ENCODE measurements around the gene TBKBP1. TPM values are rescaled to one million over a fixed set of nuclear protein-coding genes. Genes with fewer than 3 reads are reported as not detected.

The TBKBP1 gene
- total and polyA plus RNA-seq, 2 of the 4 experiments (the other 2 are of a cell fraction) = 3.4 to 8.5 TPM

DNA sequence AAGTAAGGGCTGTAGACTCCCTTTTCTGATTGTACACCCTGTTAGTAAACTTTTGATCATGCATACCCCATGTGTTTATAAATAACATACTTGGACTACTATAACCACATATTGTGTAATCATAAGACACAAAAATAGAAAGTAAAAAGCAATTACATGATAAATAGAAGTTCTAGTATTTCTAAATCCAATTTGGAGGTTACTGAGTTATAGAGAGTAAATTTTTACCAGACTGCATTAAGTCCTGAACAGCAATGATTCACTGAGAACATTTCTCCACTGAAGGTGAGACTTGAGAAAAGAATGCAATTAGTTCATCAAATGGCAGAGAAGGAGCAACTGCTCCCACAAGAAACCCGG, 7.7 kb upstream of the TBKBP1 start:
- intact Hi-C loops (cut with micrococcal nuclease) = no loop called here

More for the DNA sequence above, 7.7 kb upstream of the TBKBP1 start:
- Histone ChIP-seq H3K79me1 (ENCODE audit: low read depth in 1 of 2, low read length in 2 of 2) (peaks cover 13 to 41% of the 10 kb centered on the region in 2 experiments), H4K20me1 (ENCODE audit: insufficient read depth, low read length) (peaks cover 48% of the 10 kb centered on the region), H3K56ac (ENCODE audit: extremely low read depth, insufficient read depth, low read length) (no peak overlapping the region), H3K9ac (ENCODE audit: low read depth, low read length) (no peak overlapping the region), H4K5ac (ENCODE audit: low read depth, low read length) (no peak overlapping the region), H3K9me1 (ENCODE audit: insufficient read depth, low read length) (peaks cover 17% of the 10 kb centered on the region), H3K4me1 (ENCODE audit: control insufficient read depth, insufficient read depth, low read length) (peaks cover 20% of the 10 kb centered on the region), H3K4me2 (ENCODE audit: low read depth, low read length) (peak overlapping the region; percentile 20), H3K18ac (ENCODE audit: low read depth, low read length) (no peak overlapping the region), H4K91ac (ENCODE audit: insufficient read depth, low read depth, low read length) (no peak overlapping the region), H4K8ac (ENCODE audit: low read depth in 2 of 2, low read length in 2 of 2) (no peak overlapping the region), H2BK120ac (ENCODE audit: low read depth, low read length) (no peak overlapping the region), H3K4ac (ENCODE audit: low read depth, low read length) (no peak overlapping the region), H2AK9ac (replicated peaks; ENCODE audit: low read depth, low read length, poor library complexity) (no peak overlapping the region), H2BK5ac (ENCODE audit: low read depth, low read length, poor library complexity, severe bottlenecking) (peak overlapping the region; percentile 65), H2AFZ (replicated peaks; ENCODE audit: low read length, poor library complexity) (no peak overlapping the region), H2BK15ac (ENCODE audit: low read depth, low read length) (no peak overlapping the region), H2AK5ac (ENCODE audit: low read depth, low read length) (no peak overlapping the region), H3K27ac (ENCODE audit: insufficient read depth, low read length) (no peak overlapping the region; the same call in 1 of the 2 replicates), H3K4me3 (ENCODE audit: insufficient read depth, low read depth, low read length) (no peak overlapping the region), H3K36me3 (ENCODE audit: control insufficient read depth, insufficient read depth, low read length) (peaks cover 21% of the 10 kb centered on the region), H3K23ac (ENCODE audit: low read depth, low read length) (no peak overlapping the region), H3K27me3 (ENCODE audit: control insufficient read depth, insufficient read depth, low read length) (no peaks in the 10 kb centered on the region), H3K9me3 (ENCODE audit: control insufficient read depth, insufficient read depth, low read length) (no peaks in the 10 kb centered on the region), H2BK20ac (ENCODE audit: low read depth, low read length) (no peak overlapping the region), H3K14ac (replicated peaks; ENCODE audit: low read depth, low read length) (no peak overlapping the region)
- CTCF ChIA-PET = no interaction called here
- dilution Hi-C loops (cut with HindIII; ENCODE audit: low sequenced_read_pairs, unreplicated experiment) = no loop called here
- peak; percentile 46 for ATAC-seq (ENCODE audit: low read depth)
- TF ChIP-seq POLR2A (IDR thresholded peaks at IDR 0.05; ENCODE audit: low read depth, low read length) (no peak), CEBPB (IDR thresholded peaks at IDR 0.05; ENCODE audit: low read depth, low read length) (peak; percentile 87), RCOR1 (IDR thresholded peaks at IDR 0.05; ENCODE audit: insufficient replicate concordance, low read length) (no peak)
- POLR2A ChIA-PET (ENCODE audit: unreplicated experiment) = no interaction called here
- no CpG with 5 or more reads among the region's 1 CpG for WGBS, 2 experiments (ENCODE audit: extremely low coverage in 2 of 2, insufficient read length in 1 of 2)
- no TSS peak for BruUV-seq (replicated peaks)
- in situ Hi-C loops (cut with MboI; ENCODE audit: low sequenced_read_pairs) = no loop called here
- DNase-seq = peak; percentile 58

All from IMR-90 (cell line).